Myocyte (in vitro differentiated cells): ENCODE results near the gene SEC61B. TPM values are rescaled to one million over a fixed set of nuclear protein-coding genes. Genes with fewer than 3 reads are reported as not detected.
A peak's percentile ranks its signal among the peaks of the same experiment; 100 is the strongest.
"Not testable (repeated sequence)": the region's sequence is repeated elsewhere in the genome, so short reads cannot be mapped to it uniquely, and the experiment has no call there.

Experiments used
- DNase-seq: peaks from one replicate; pipeline ENCODE4 v3.0.0-alpha.2; 2012; ENCODE audit warnings: low read depth
- total RNA-seq: library from RNA; depleted of rRNA; stranded (reverse); fragments of >200 nt; gene quantifications from 2 replicates; pipeline ENCODE4 v1.2.3, GENCODE V29; 2014

SEC61B gene
- total RNA-seq, 1 donor from 2014 or later = 41.2 TPM

- no peak for DNase-seq
Measured at GRCh38 chr9:99190597-99191283, 31.3 kb upstream of the SEC61B start.

GRCh38 chr9:99192786-99193465 is 29.2 kb upstream of the SEC61B start:
- DNase-seq = no peak

GRCh38 chr9:99193466-99193821 is 28.6 kb upstream of the SEC61B start:
- DNase-seq = no peak

DNA sequence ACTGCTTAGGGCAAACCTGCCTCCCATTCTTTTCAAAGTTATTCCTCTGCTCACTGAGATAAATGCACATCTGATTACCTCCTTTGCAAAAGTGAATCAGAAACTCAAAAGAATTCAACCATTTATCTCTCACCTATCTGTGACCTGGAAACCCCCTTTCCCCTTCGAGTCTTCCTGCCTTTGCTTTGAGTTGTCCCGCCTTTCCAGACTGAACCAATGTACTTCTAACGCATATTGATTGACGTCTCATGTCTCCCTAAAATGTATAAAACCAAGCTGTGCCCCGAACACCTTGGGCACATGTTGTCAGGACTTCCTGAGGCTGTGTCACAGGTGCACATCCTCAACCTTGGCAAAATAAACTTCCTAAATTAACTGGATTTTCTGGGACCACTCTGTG is 25.6 kb upstream of the SEC61B start:
- not testable (repeated sequence) for DNase-seq

DNA sequence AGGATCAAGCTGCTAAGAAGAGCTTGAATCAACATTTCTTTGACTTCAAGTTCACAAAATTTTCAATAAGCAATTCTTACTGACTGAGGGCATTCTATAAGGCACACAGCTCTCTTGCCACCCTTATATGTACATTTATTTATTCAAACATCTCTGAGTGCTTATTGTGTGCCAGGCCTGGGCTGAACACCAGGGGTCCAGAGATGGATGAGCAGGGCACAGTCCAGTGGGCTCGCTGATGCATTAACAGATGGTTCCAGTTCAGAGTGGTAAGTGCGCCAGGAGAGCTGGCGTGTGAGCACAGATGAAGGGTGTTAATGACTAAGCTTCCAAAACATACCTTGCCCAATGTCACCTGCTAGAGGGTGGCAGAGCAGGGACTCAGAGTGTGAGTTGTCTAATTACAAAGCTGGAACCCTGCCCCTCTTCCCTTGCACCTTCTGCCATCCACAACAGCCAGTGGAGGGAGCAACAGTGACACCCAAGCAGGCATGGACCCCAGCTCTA is 24.9 kb upstream of the SEC61B start:
- DNase-seq = no peak

- DNase-seq = no peak
Measured at GRCh38 chr9:99197987-99198386, 24.1 kb upstream of the SEC61B start.

DNA sequence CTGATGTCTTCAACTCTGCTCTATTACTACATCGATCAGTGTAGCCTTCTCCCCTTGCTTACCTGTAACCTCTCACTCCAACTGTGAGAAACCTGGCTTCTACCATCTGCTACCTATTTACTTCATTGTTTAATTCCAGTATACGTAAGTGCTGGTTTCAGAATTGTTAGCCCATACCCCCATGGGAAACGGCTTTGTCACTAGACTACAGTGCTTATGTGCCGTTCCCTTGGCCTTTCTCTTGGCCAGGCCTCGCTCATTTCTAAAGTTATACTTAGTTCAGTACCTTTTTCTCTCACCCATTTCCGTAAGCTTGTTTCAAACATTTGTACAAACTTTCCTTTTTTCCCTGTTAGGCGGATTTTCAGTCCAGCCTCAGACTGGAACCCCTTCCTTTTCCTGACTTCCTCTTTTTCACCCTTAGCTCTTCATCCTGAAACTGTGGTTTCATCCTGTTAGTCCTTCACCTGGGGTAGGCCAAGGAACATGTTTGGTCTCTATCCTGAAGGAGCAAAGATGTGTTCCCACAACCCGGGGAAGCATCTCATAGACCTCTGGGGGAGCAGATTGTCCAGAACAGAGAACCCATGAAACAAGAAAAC is 22.0 kb upstream of the SEC61B start:
- no peak for DNase-seq

- DNase-seq = no peak
Measured at GRCh38 chr9:99201603-99202002, 20.5 kb upstream of the SEC61B start.

- DNase-seq = no peak
Measured at GRCh38 chr9:99210572-99210971, 11.5 kb upstream of the SEC61B start.

GRCh38 chr9:99211746-99212145 is 10.3 kb upstream of the SEC61B start:
- DNase-seq = no peak

DNA sequence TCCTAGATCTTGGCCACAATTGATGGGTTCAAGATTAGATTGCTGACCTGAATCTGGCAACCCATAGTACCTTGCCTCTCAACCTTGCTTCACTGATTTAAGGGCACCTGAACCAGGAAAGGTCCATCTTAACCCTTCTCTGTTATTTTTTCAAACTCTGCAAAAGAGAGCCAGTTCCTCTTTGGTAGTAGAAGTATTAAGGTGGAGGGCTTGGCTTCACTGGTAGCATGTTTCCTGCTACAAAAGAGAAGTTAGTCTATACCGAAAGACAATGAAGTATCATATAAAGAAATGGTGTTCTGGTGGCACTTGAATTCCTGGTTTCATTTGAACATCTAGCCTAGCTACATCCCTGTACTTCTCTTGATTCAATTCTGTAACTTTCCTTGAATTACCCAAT is 8.9 kb upstream of the SEC61B start:
- no peak for DNase-seq

DNA sequence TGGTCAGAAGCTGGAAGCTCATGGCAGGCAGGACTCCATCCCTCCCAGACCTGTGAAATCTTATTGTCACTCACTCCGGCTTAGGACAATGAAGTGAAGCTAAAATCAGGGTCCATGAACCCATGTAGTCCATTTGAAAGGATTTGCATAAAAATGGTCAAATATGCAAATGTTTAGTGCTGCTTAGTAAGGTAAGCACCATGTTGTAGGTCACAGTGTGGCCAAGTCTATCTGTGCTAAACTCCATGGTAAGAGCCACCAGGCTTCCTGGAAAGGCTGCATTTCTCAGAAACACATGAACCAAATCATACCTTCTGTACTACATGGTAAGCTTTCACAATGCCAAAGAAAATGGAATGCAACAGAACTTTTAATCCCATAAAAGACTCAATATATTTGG is 6.0 kb upstream of the SEC61B start:
- DNase-seq = no peak

- DNase-seq = no peak
Measured at GRCh38 chr9:99220011-99220410, 2.1 kb upstream of the SEC61B start.

- no peak for DNase-seq
Measured at GRCh38 chr9:99221266-99221620, 839 bp upstream of the SEC61B start.

GRCh38 chr9:99222416-99223270 is 561 bp downstream of the SEC61B start:
- DNase-seq = no peak

DNA sequence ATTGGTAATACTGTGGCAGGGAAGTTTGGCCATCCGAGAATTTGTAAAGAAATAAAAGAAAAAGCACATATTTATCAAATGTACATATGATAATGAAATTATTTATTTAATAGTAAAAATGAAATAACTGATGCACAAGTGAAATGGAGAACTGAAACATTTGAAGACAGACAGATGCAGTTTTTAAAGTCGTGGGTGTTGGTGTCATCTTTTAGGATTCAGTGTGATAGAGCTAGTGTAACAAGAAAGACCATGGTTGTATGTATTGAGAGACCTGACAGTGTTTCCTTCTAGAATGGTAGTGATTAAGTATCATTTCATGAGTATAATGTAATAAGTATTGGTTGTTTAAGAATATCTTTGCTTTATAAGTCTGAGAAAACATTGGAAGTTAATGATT is 2.4 kb downstream of the SEC61B start:
- DNase-seq = no peak

- no peak for DNase-seq
Measured at GRCh38 chr9:99226054-99226453, 4.0 kb downstream of the SEC61B start.

GRCh38 chr9:99230206-99230605 is 8.1 kb downstream of the SEC61B start:
- DNase-seq = no peak

GRCh38 chr9:99231711-99232110 is 9.6 kb downstream of the SEC61B start:
- peak; percentile 38 for DNase-seq

DNA sequence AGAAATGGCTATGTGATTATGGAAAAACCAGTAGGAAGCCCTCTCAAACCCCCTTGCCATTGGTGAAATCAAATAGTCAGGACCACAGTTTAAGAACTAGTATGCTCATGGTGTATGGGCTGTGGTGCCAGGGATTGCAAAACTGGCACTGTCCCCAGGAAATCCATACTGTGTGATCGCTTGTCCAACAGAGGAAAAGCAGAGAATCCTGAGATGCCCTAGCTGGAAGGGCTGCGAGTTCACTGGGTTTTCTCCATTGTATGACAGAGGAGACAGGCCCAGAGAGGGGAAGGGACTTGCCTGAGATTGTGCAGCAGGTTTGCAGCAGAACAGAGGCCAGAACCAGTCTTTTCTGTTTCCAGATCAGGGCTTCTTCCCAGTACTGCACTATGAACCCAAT is 12.5 kb downstream of the SEC61B start:
- DNase-seq = no peak

- DNase-seq = no peak
Measured at GRCh38 chr9:99235069-99235468, 13.0 kb downstream of the SEC61B start.
